Measurements from ENCODE around the gene ALOX15B. TPM values are rescaled to one million over a fixed set of nuclear protein-coding genes. Genes with fewer than 3 reads are reported as not detected.

The ALOX15B gene
- total RNA-seq, 6 donors from 2014 or later, result 46.2 to 177 (median 105) TPM

GRCh38 chr17:8089728-8090127 is 50.9 kb downstream of the ALOX15B start:
- 64 to 66% methylated on average over 6 of the region's 6 CpGs for WGBS, 2 donors
- Histone ChIP-seq H3K4me1 (no peaks in the 10 kb centered on the region), H3K27ac (no peak overlapping the region), H3K9me3 (no peaks in the 10 kb centered on the region), H3K36me3 (no peaks in the 10 kb centered on the region), H3K4me3 (no peak overlapping the region), H3K27me3 (peaks cover 0 to 3% (median 0%) of the 10 kb centered on the region in 4 donors)
- TF ChIP-seq EP300 (IDR thresholded peaks at IDR 0.05) (no peak), CTCF (IDR thresholded peaks at IDR 0.05) (no peak), POLR2A (IDR thresholded peaks at IDR 0.05) (no peak), POLR2AphosphoS5 (IDR thresholded peaks at IDR 0.05) (no peak)
- no peak for DNase-seq
- ATAC-seq (ENCODE audit: low FRiP score in 2 of 2), result no peak

- H3K27me3 ChIP-seq, result peaks cover 0 to 3% (median 0%) of the 10 kb centered on the region in 4 donors
Observed at GRCh38 chr17:8091033-8091687, 52.3 kb downstream of the ALOX15B start.

GRCh38 chr17:8095361-8095760 is 56.5 kb downstream of the ALOX15B start:
- Histone ChIP-seq H3K27ac (no peak overlapping the region), H3K4me1 (peaks cover 0 to 4% (median 0%) of the 10 kb centered on the region in 4 donors), H3K36me3 (no peaks in the 10 kb centered on the region), H3K27me3 (no peaks in the 10 kb centered on the region), H3K4me3 (no peak overlapping the region), H3K9me3 (no peaks in the 10 kb centered on the region)
- TF ChIP-seq CTCF (IDR thresholded peaks at IDR 0.05) (no peak), POLR2A (IDR thresholded peaks at IDR 0.05) (no peak), POLR2AphosphoS5 (IDR thresholded peaks at IDR 0.05) (no peak), EP300 (IDR thresholded peaks at IDR 0.05) (no peak)
- DNase-seq (no peak), ATAC-seq (ENCODE audit: low FRiP score in 2 of 2) (no peak)
- WGBS, 2 donors, result 61 to 83% methylated on average over 4 to 6 of the region's 6 CpGs

More at GRCh38 chr17:8091033-8091687, 52.3 kb downstream of the ALOX15B start:
- TF ChIP-seq CTCF (IDR thresholded peaks at IDR 0.05) (no peak), EP300 (IDR thresholded peaks at IDR 0.05) (no peak), POLR2AphosphoS5 (IDR thresholded peaks at IDR 0.05) (no peak), POLR2A (IDR thresholded peaks at IDR 0.05) (no peak)
- Histone ChIP-seq H3K9me3 (no peaks in the 10 kb centered on the region), H3K4me3 (no peak overlapping the region), H3K36me3 (no peaks in the 10 kb centered on the region), H3K27ac (no peak overlapping the region), H3K4me1 (no peaks in the 10 kb centered on the region)
- 15 to 41% methylated on average over 4 to 9 of the region's 9 CpGs for WGBS, 2 donors
- DNase-seq, result no peak
- ATAC-seq (ENCODE audit: low FRiP score in 2 of 2), result no peak

- Histone ChIP-seq H3K4me3 (no peak overlapping the region), H3K36me3 (no peaks in the 10 kb centered on the region), H3K27ac (no peak overlapping the region), H3K27me3 (no peaks in the 10 kb centered on the region), H3K9me3 (no peaks in the 10 kb centered on the region), H3K4me1 (peaks cover 0 to 4% (median 0%) of the 10 kb centered on the region in 4 donors)
- DNase-seq, result peak in 1 of 2 donors; percentile 55
- ATAC-seq (ENCODE audit: low FRiP score in 2 of 2), result peak in 1 of 2 donors; percentile 5
- TF ChIP-seq POLR2AphosphoS5 (IDR thresholded peaks at IDR 0.05), result no peak
- TF ChIP-seq POLR2A (IDR thresholded peaks at IDR 0.05), result no peak
- TF ChIP-seq CTCF (IDR thresholded peaks at IDR 0.05), result no peak
- no peak for TF ChIP-seq EP300 (IDR thresholded peaks at IDR 0.05)
- 73 to 95% methylated on average over 8 of the region's 8 CpGs for WGBS, 2 donors
Observed at GRCh38 chr17:8096541-8096940, 57.7 kb downstream of the ALOX15B start.

Small RNA genes lying within 50 kb of the gene (small RNA-seq; reads per million reads assigned to genes)
- 0 reads per million in 4 donors for gene MIR4314

Other genes with a start within 250 kb of the ALOX15B start
- gene KDM6B, start 204.8 kb upstream of the ALOX15B start, total RNA-seq, result 10 to 100 TPM; 17.5 to 68.0 (median 42.2) TPM
- gene TMEM88, start 184.0 kb upstream of the ALOX15B start, total RNA-seq, result 10 to 100 TPM in 2 of 6 donors, 1 to 10 TPM in 3, not detected in 1; 1.6 to 16.1 (median 9.3) TPM
- gene NAA38, start 181.5 kb upstream of the ALOX15B start, total RNA-seq, result 100 to 1,000 TPM in 2 of 6 donors, 10 to 100 TPM in 4; 50.0 to 111 (median 75.5) TPM
- 10 to 100 TPM in 2 of 6 donors, 1 to 10 TPM in 4; 5.2 to 12.4 (median 7.3) TPM for gene CYB5D1, start 181.1 kb upstream of the ALOX15B start, total RNA-seq
- gene CHD3, start 150.3 kb upstream of the ALOX15B start, total RNA-seq, result 100 to 1,000 TPM in 2 of 6 donors, 10 to 100 TPM in 4; 68.1 to 183 (median 91.3) TPM
- 10 to 100 TPM in 1 of 6 donors, 1 to 10 TPM in 5; 5.5 to 24.5 (median 6.3) TPM for gene RNF227, start 122.8 kb upstream of the ALOX15B start, total RNA-seq
- 1 to 10 TPM; 4.2 to 10.0 (median 5.7) TPM for gene KCNAB3, start 109.2 kb upstream of the ALOX15B start, total RNA-seq
- gene TRAPPC1, start 107.1 kb upstream of the ALOX15B start, total RNA-seq, result 100 to 1,000 TPM in 2 of 6 donors, 10 to 100 TPM in 4; 70.4 to 148 (median 95.8) TPM
- gene CNTROB, start 106.9 kb upstream of the ALOX15B start, total RNA-seq, result 100 to 1,000 TPM in 2 of 6 donors, 10 to 100 TPM in 4; 50.6 to 216 (median 88.3) TPM
- gene GUCY2D, start 36.4 kb upstream of the ALOX15B start, total RNA-seq, result 1 to 10 TPM in 3 of 6 donors, not detected in 3; 2.6 to 5.0 (median 3.8) TPM
- gene ALOX12B, start 48.7 kb downstream of the ALOX15B start, total RNA-seq, result not detected
- gene ALOXE3, start 79.5 kb downstream of the ALOX15B start, total RNA-seq, result not detected
- gene HES7, start 85.0 kb downstream of the ALOX15B start, total RNA-seq, result 1 to 10 TPM in 1 of 6 donors, not detected in 5; 4.9 TPM
- gene PER1, start 113.3 kb downstream of the ALOX15B start, total RNA-seq, result 100 to 1,000 TPM; 112 to 358 (median 288) TPM
- gene VAMP2, start 123.9 kb downstream of the ALOX15B start, total RNA-seq, result 10 to 100 TPM; 27.2 to 75.8 (median 49.8) TPM
- 10 to 100 TPM; 11.5 to 32.5 (median 17.3) TPM for gene TMEM107, start 137.3 kb downstream of the ALOX15B start, total RNA-seq
- gene BORCS6, start 151.1 kb downstream of the ALOX15B start, total RNA-seq, result 10 to 100 TPM in 4 of 6 donors, 1 to 10 TPM in 2; 7.3 to 12.5 (median 11.1) TPM
- 1 to 10 TPM in 5 of 6 donors, not detected in 1; 1.8 to 8.1 (median 5.3) TPM for gene AURKB, start 171.5 kb downstream of the ALOX15B start, total RNA-seq
- 100 to 1,000 TPM in 1 of 6 donors, 10 to 100 TPM in 5; 19.6 to 123 (median 42.4) TPM for gene CTC1, start 209.0 kb downstream of the ALOX15B start, total RNA-seq
- 10 to 100 TPM; 11.9 to 60.8 (median 29.5) TPM for gene PFAS, start 210.2 kb downstream of the ALOX15B start, total RNA-seq
- 10 to 100 TPM; 19.9 to 32.4 (median 26.6) TPM for gene RANGRF, start 249.6 kb downstream of the ALOX15B start, total RNA-seq

All from upper lobe of left lung (tissue), 6 donors.